Measurements from ENCODE around the gene ASCC2.

ASCC2 gene

DNA sequence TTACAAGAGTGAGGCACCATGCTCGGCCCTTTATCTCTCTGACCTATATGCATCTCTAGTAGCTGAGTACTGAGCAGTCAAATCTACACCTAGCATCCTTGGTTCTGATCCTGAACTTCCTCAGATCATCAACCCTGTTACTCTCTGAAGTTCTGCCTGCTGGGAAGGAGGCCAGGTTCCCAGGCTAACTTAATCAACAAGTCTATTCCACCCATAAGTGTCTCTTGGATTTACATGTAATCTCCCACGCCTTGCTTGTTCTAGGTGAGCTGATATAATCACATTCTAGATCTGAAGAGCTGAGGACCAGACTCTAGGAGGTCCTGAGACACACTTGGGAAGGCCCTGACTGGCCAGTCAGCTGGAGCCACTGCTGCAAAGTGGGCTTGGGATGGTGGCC is 96.1 kb downstream of the ASCC2 start:
- Histone ChIP-seq H3K4me3 (ENCODE audit: low read depth in 1 of 5, low read length in 5 of 5) (no peak overlapping the region), H3K36me3 (ENCODE audit: control insufficient read depth in 5 of 5, insufficient read depth in 5 of 5, low read length in 5 of 5) (peaks cover 0 to 75% (median 43%) of the 10 kb centered on the region in 5 donors), H3K4me1 (ENCODE audit: control insufficient read depth in 5 of 5, insufficient read depth in 5 of 5, low read length in 5 of 5) (peaks cover 0 to 28% (median 14%) of the 10 kb centered on the region in 5 donors), H3K9ac (ENCODE audit: low read length in 5 of 5) (no peak overlapping the region), H3K27ac (ENCODE audit: low read depth, low read length) (no peak overlapping the region), H3K27me3 (ENCODE audit: control insufficient read depth in 5 of 5, insufficient read depth in 4 of 5, low read length in 5 of 5) (no peaks in the 10 kb centered on the region), H3K9me3 (ENCODE audit: control insufficient read depth in 5 of 5, low read length in 5 of 5) (no peaks in the 10 kb centered on the region)

- Histone ChIP-seq H3K27ac (ENCODE audit: low read depth, low read length) (no peak overlapping the region), H3K4me1 (ENCODE audit: control insufficient read depth in 5 of 5, insufficient read depth in 5 of 5, low read length in 5 of 5) (peaks cover 0 to 26% (median 12%) of the 10 kb centered on the region in 5 donors), H3K9me3 (ENCODE audit: control insufficient read depth in 5 of 5, low read length in 5 of 5) (no peaks in the 10 kb centered on the region), H3K27me3 (ENCODE audit: control insufficient read depth in 5 of 5, insufficient read depth in 4 of 5, low read length in 5 of 5) (no peaks in the 10 kb centered on the region), H3K4me3 (ENCODE audit: low read depth in 1 of 5, low read length in 5 of 5) (no peak overlapping the region), H3K9ac (ENCODE audit: low read length in 5 of 5) (no peak overlapping the region), H3K36me3 (ENCODE audit: control insufficient read depth in 5 of 5, insufficient read depth in 5 of 5, low read length in 5 of 5) (peaks cover 0 to 68% (median 42%) of the 10 kb centered on the region in 5 donors)
Observed at GRCh38 chr22:29740216-29740615, 97.9 kb downstream of the ASCC2 start.

- H3K9ac ChIP-seq (ENCODE audit: low read length in 5 of 5) = no peak overlapping the region
- no peaks in the 10 kb centered on the region for H3K9me3 ChIP-seq (ENCODE audit: control insufficient read depth in 5 of 5, low read length in 5 of 5)
- H3K4me1 ChIP-seq (ENCODE audit: control insufficient read depth in 5 of 5, insufficient read depth in 5 of 5, low read length in 5 of 5) = peaks cover 0 to 18% (median 5%) of the 10 kb centered on the region in 5 donors
- H3K27ac ChIP-seq (ENCODE audit: low read depth, low read length) = no peak overlapping the region
- no peak overlapping the region for H3K4me3 ChIP-seq (ENCODE audit: low read depth in 1 of 5, low read length in 5 of 5)
- peaks cover 0 to 66% (median 47%) of the 10 kb centered on the region in 5 donors for H3K36me3 ChIP-seq (ENCODE audit: control insufficient read depth in 5 of 5, insufficient read depth in 5 of 5, low read length in 5 of 5)
- no peaks in the 10 kb centered on the region for H3K27me3 ChIP-seq (ENCODE audit: control insufficient read depth in 5 of 5, insufficient read depth in 4 of 5, low read length in 5 of 5)
Observed at GRCh38 chr22:29739346-29739875, 98.7 kb downstream of the ASCC2 start.

Measured in subcutaneous abdominal adipose tissue (tissue), 5 donors.